HEK293 (cell line): ENCODE data around the gene SEMA3G.

Experiments used
- CTCF ChIA-PET: fragments of 350-600 bp; formaldehyde crosslinking; extraction: SDS; loops from one replicate; lab custom pipeline; 2021; ENCODE audit warnings: antibody characterized with exemption; lab: Yijun Ruan, JAX
- POLR2A ChIA-PET: fragments of 300-600 bp; formaldehyde crosslinking; extraction: SDS; loops from one replicate; lab custom pipeline; 2020; ENCODE audit warnings: antibody characterized with exemption, inconsistent platforms; lab: Yijun Ruan, JAX
- H3K27ac ChIP-seq: fragments of 200-500 bp; sonication (Bioruptor generic); 2 replicates; pipeline ENCODE4 v1.5.1; 2014; ENCODE audit warnings: low read depth, low read length, control low read depth, inconsistent platforms; ENCODE audit errors: extremely low read depth
- H3K36me3 ChIP-seq, 2 experiments: fragments of 200-500 bp in 1 of 2; sonication (Bioruptor generic) in 1 of 2; 1 replicate in 1 of 2; 2 replicates in 1 of 2; pipeline ENCODE4 v1.5.1; 2014 to 2017; ENCODE audit warnings: inconsistent platforms in 2 of 2, low read length in 2 of 2; ENCODE audit not compliant: control insufficient read depth in 2 of 2, insufficient read depth in 1 of 2
- H3K4me1 ChIP-seq: fragments of 200-500 bp; sonication (Bioruptor generic); 2 replicates; pipeline ENCODE4 v1.5.1; 2014; ENCODE audit warnings: mild to moderate bottlenecking, low read length, inconsistent platforms; ENCODE audit not compliant: control insufficient read depth, insufficient read depth
- H3K4me3 ChIP-seq: 2 replicates; pipeline ENCODE4 v1.5.1; 2011; ENCODE audit warnings: low read depth, mild to moderate bottlenecking, control low read depth, low read length, moderate library complexity
- H3K9me3 ChIP-seq: fragments of 200-500 bp; sonication (Bioruptor generic); 2 replicates; pipeline ENCODE4 v1.5.1; 2014; ENCODE audit warnings: low read depth, low read length, inconsistent platforms; ENCODE audit not compliant: control insufficient read depth, insufficient read depth
- BCL11A ChIP-seq: fragments of 450-650 bp; formaldehyde crosslinking; IDR thresholded peaks from 2 replicates; pipeline ENCODE4 v1.5.1; 2016; ENCODE audit warnings: low read depth, missing biosample characterization, missing genetic modification characterization
- EGR2 ChIP-seq: fragments of 450-650 bp; formaldehyde crosslinking; IDR thresholded peaks from 2 replicates; pipeline ENCODE4 v1.5.1; 2016; ENCODE audit warnings: low read depth, missing biosample characterization, missing genetic modification characterization
- KLF1 ChIP-seq: fragments of 450-650 bp; formaldehyde crosslinking; IDR thresholded peaks from 2 replicates; pipeline ENCODE4 v1.5.1; 2016; ENCODE audit warnings: missing biosample characterization, missing genetic modification characterization
- RBAK ChIP-seq: fragments of 450-650 bp; formaldehyde crosslinking; IDR thresholded peaks from 2 replicates; pipeline ENCODE4 v1.5.1; 2016; ENCODE audit warnings: missing biosample characterization, missing genetic modification characterization
- SCRT2 ChIP-seq: fragments of 450-650 bp; formaldehyde crosslinking; IDR thresholded peaks from 2 replicates; pipeline ENCODE4 v1.5.1; 2016; ENCODE audit warnings: missing biosample characterization, missing genetic modification characterization
- ZBTB17 ChIP-seq: fragments of 450-650 bp; formaldehyde crosslinking; IDR thresholded peaks from 2 replicates; pipeline ENCODE4 v1.5.1; 2016; ENCODE audit warnings: missing biosample characterization, missing genetic modification characterization
- ZBTB48 ChIP-seq: fragments of 450-650 bp; formaldehyde crosslinking; IDR thresholded peaks from 2 replicates; pipeline ENCODE4 v1.5.1; 2016; ENCODE audit warnings: missing biosample characterization, missing genetic modification characterization
- ZFHX2 ChIP-seq: fragments of 450-650 bp; formaldehyde crosslinking; conservative IDR thresholded peaks from 2 replicates; pipeline ENCODE4 v1.5.1; 2016; ENCODE audit warnings: missing biosample characterization, missing genetic modification characterization
- ZNF10 ChIP-seq: fragments of 450-650 bp; formaldehyde crosslinking; IDR thresholded peaks from 2 replicates; pipeline ENCODE4 v1.5.1; 2017; ENCODE audit warnings: missing biosample characterization, missing genetic modification characterization
- ZNF112 ChIP-seq: fragments of 450-650 bp; formaldehyde crosslinking; IDR thresholded peaks from 2 replicates; pipeline ENCODE4 v1.5.0; 2017; ENCODE audit warnings: missing biosample characterization, missing genetic modification characterization
- ZNF274 ChIP-seq, 2 experiments: fragments of 200-500 bp in 1 of 2; fragments of 450-650 bp in 1 of 2; sonication (Bioruptor generic) in 1 of 2; formaldehyde crosslinking in 1 of 2; IDR thresholded peaks; 2 replicates each; pipeline versions ENCODE4 v1.5.1 to v1.6.1; 2014 to 2016; ENCODE audit warnings: borderline replicate concordance in 1 of 2, inconsistent platforms in 1 of 2, low read length in 1 of 2, missing biosample characterization in 1 of 2, missing genetic modification characterization in 1 of 2
- ZNF423 ChIP-seq: fragments of 450-650 bp; formaldehyde crosslinking; IDR thresholded peaks from 2 replicates; pipeline ENCODE4 v1.5.1; 2016; ENCODE audit warnings: missing biosample characterization, missing genetic modification characterization
- ZNF548 ChIP-seq: fragments of 450-650 bp; formaldehyde crosslinking; IDR thresholded peaks from 2 replicates; pipeline ENCODE4 v1.5.1; 2016; ENCODE audit warnings: missing biosample characterization, missing genetic modification characterization
- ZNF654 ChIP-seq: fragments of 450-650 bp; formaldehyde crosslinking; IDR thresholded peaks from 2 replicates; pipeline ENCODE4 v1.5.1; 2016; ENCODE audit warnings: low read depth, missing biosample characterization, missing genetic modification characterization
- ZNF843 ChIP-seq: fragments of 450-650 bp; formaldehyde crosslinking; IDR thresholded peaks from 2 replicates; pipeline ENCODE4 v1.5.1; 2016; ENCODE audit warnings: missing biosample characterization, missing genetic modification characterization
- TF ChIP-seq, protein P1 (sequence below): fragments of 450-650 bp; formaldehyde crosslinking; IDR thresholded peaks from 2 replicates; pipeline ENCODE4 v1.5.1; 2017; ENCODE audit warnings: missing biosample characterization, mild to moderate bottlenecking, missing genetic modification characterization, moderate library complexity
- TF ChIP-seq, protein P2 (sequence below): fragments of 450-650 bp; formaldehyde crosslinking; IDR thresholded peaks from 2 replicates; pipeline ENCODE4 v1.5.1; 2016; ENCODE audit warnings: missing biosample characterization, missing genetic modification characterization
- TF ChIP-seq, protein P3 (sequence below): fragments of 450-650 bp; formaldehyde crosslinking; IDR thresholded peaks from 2 replicates; pipeline ENCODE4 v1.5.1; 2016; ENCODE audit warnings: missing biosample characterization, missing genetic modification characterization
- TF ChIP-seq, protein P4 (sequence below): fragments of 450-650 bp; formaldehyde crosslinking; IDR thresholded peaks from 2 replicates; pipeline ENCODE4 v1.5.1; 2016; ENCODE audit warnings: missing biosample characterization, missing genetic modification characterization

SEMA3G gene

DNA sequence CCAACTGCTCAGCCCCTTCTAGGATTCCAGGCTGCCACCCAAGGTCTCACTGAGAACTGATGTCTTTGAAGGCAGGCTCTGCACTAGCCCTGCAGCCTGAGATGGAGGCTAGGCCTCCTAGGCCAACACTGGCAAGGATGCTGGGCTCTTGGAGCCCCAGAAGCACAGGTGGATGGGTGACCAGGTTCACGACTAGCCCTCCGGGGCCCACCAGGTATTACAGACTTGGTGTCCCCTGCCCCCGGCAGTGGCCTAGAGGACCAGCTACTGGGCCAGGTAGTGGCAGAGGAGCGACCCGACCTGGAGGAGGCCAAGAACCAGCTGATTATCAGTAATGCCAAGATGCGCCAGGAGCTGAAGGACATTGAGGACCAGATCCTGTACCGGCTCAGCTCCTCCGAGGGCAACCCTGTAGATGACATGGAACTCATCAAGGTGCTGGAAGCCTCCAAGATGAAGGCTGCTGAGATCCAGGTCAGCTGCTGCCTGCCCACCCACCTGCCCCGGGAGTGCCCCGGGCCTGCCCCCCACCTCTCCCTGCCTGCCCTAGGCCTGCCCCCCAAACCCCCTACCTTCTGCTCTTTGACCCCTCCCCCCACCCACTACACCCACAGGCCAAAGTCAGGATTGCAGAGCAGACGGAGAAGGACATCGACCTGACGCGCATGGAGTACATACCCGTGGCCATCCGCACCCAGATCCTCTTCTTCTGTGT lies 52.5 kb downstream of the SEMA3G start:
- Histone ChIP-seq H3K36me3 (peaks cover 0 to 11% of the 10 kb centered on the region in 2 experiments; a peak in 1 of 3 replicates), H3K4me3 (no peak overlapping the region), H3K27ac (no peak overlapping the region), H3K9me3 (no peaks in the 10 kb centered on the region), H3K4me1 (no peaks in the 10 kb centered on the region)
- ChIA-PET CTCF (interaction anchor here (0.6 kb wide), 2 partner anchors 16 to 54 kb away, joined by 3 to 4 read pairs; no protein-coding TSS in a partner anchor), POLR2A (no interaction called here)
- TF ChIP-seq, protein P1, sequence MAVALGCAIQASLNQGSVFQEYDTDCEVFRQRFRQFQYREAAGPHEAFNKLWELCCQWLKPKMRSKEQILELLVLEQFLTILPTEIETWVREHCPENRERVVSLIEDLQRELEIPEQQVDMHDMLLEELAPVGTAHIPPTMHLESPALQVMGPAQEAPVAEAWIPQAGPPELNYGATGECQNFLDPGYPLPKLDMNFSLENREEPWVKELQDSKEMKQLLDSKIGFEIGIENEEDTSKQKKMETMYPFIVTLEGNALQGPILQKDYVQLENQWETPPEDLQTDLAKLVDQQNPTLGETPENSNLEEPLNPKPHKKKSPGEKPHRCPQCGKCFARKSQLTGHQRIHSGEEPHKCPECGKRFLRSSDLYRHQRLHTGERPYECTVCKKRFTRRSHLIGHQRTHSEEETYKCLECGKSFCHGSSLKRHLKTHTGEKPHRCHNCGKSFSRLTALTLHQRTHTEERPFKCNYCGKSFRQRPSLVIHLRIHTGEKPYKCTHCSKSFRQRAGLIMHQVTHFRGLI (tag by site-specific recombination): no peak
- TF ChIP-seq RBAK (tag by site-specific recombination) (no peak), ZNF10 (tag by site-specific recombination) (no peak), ZBTB17 (tag by site-specific recombination) (no peak), ZBTB48 (tag by site-specific recombination) (no peak), EGR2 (tag by site-specific recombination) (no peak), ZNF423 (tag by site-specific recombination) (no peak), ZNF843 (no peak), ZNF654 (tag by site-specific recombination) (no peak), SCRT2 (tag by site-specific recombination) (no peak), ZFHX2 (tag by site-specific recombination) (no peak), BCL11A (tag by site-specific recombination) (no peak), ZNF112 (tag by site-specific recombination) (no peak), KLF1 (tag by site-specific recombination) (no peak), ZNF548 (no peak), ZNF274 (IDR thresholded peaks at IDR 0.05; ENCODE audit: low read length) (no peak), ZNF274 (tag by site-specific recombination; IDR thresholded peaks at IDR 0.05; ENCODE audit: borderline replicate concordance) (no peak)
- TF ChIP-seq, protein P2, sequence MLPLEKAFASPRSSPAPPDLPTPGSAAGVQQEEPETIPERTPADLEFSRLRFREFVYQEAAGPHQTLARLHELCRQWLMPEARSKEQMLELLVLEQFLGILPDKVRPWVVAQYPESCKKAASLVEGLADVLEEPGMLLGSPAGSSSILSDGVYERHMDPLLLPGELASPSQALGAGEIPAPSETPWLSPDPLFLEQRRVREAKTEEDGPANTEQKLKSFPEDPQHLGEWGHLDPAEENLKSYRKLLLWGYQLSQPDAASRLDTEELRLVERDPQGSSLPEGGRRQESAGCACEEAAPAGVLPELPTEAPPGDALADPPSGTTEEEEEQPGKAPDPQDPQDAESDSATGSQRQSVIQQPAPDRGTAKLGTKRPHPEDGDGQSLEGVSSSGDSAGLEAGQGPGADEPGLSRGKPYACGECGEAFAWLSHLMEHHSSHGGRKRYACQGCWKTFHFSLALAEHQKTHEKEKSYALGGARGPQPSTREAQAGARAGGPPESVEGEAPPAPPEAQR (tag by site-specific recombination): no peak
- TF ChIP-seq, protein P3, sequence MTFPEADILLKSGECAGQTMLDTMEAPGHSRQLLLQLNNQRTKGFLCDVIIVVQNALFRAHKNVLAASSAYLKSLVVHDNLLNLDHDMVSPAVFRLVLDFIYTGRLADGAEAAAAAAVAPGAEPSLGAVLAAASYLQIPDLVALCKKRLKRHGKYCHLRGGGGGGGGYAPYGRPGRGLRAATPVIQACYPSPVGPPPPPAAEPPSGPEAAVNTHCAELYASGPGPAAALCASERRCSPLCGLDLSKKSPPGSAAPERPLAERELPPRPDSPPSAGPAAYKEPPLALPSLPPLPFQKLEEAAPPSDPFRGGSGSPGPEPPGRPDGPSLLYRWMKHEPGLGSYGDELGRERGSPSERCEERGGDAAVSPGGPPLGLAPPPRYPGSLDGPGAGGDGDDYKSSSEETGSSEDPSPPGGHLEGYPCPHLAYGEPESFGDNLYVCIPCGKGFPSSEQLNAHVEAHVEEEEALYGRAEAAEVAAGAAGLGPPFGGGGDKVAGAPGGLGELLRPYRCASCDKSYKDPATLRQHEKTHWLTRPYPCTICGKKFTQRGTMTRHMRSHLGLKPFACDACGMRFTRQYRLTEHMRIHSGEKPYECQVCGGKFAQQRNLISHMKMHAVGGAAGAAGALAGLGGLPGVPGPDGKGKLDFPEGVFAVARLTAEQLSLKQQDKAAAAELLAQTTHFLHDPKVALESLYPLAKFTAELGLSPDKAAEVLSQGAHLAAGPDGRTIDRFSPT (tag by site-specific recombination): no peak
- TF ChIP-seq, protein P4, sequence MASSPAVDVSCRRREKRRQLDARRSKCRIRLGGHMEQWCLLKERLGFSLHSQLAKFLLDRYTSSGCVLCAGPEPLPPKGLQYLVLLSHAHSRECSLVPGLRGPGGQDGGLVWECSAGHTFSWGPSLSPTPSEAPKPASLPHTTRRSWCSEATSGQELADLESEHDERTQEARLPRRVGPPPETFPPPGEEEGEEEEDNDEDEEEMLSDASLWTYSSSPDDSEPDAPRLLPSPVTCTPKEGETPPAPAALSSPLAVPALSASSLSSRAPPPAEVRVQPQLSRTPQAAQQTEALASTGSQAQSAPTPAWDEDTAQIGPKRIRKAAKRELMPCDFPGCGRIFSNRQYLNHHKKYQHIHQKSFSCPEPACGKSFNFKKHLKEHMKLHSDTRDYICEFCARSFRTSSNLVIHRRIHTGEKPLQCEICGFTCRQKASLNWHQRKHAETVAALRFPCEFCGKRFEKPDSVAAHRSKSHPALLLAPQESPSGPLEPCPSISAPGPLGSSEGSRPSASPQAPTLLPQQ (tag by site-specific recombination): no peak
